NB4 (cell line): ENCODE measurements around the gene MICALL1.

Experiments used
- POLR2A ChIP-seq: IDR thresholded peaks from 2 replicates; pipeline ENCODE4 v1.6.1; 2011; ENCODE audit warnings: mild to moderate bottlenecking; ENCODE audit not compliant: insufficient read length; ENCODE audit errors: extremely low read depth
- TF ChIP-seq, protein P1 (sequence below): IDR thresholded peaks from one replicate; pipeline ENCODE4 v1.5.1; 2012; ENCODE audit warnings: low read depth, low read length

DNA sequence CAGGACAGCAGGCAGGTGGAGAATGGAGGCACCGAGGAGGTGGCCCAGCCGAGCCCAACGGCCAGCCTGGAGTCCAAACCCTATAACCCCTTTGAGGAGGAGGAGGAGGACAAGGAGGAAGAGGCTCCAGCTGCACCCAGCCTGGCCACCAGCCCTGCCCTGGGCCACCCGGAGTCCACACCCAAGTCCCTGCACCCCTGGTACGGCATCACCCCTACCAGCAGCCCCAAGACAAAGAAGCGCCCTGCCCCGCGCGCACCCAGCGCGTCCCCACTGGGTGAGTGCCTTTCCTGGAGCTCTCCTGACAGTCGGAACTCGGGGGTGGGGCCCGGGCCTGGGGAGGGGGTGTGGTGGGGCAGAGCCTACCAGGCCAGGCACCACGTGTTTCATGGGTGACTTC lies 19.7 kb downstream of the MICALL1 start:
- TF ChIP-seq, protein P1, sequence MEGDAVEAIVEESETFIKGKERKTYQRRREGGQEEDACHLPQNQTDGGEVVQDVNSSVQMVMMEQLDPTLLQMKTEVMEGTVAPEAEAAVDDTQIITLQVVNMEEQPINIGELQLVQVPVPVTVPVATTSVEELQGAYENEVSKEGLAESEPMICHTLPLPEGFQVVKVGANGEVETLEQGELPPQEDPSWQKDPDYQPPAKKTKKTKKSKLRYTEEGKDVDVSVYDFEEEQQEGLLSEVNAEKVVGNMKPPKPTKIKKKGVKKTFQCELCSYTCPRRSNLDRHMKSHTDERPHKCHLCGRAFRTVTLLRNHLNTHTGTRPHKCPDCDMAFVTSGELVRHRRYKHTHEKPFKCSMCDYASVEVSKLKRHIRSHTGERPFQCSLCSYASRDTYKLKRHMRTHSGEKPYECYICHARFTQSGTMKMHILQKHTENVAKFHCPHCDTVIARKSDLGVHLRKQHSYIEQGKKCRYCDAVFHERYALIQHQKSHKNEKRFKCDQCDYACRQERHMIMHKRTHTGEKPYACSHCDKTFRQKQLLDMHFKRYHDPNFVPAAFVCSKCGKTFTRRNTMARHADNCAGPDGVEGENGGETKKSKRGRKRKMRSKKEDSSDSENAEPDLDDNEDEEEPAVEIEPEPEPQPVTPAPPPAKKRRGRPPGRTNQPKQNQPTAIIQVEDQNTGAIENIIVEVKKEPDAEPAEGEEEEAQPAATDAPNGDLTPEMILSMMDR, result no peak
- TF ChIP-seq POLR2A, result no peak
